GM20431 (cell line): Measurements from ENCODE around the gene SLC29A1.
"Not testable (repeated sequence)": the region's sequence is repeated elsewhere in the genome, so short reads cannot be mapped to it uniquely, and the experiment has no call there.

Experiments
- in situ Hi-C: fragments of 300-500 bp; cut with MseI, MboI; formaldehyde crosslinking; loops from one replicate; pipeline ENCODE4 v1.15.0; 2020; ENCODE audit warnings: low sequenced_read_pairs; ENCODE audit not compliant: unreplicated experiment

Gene SLC29A1

DNA sequence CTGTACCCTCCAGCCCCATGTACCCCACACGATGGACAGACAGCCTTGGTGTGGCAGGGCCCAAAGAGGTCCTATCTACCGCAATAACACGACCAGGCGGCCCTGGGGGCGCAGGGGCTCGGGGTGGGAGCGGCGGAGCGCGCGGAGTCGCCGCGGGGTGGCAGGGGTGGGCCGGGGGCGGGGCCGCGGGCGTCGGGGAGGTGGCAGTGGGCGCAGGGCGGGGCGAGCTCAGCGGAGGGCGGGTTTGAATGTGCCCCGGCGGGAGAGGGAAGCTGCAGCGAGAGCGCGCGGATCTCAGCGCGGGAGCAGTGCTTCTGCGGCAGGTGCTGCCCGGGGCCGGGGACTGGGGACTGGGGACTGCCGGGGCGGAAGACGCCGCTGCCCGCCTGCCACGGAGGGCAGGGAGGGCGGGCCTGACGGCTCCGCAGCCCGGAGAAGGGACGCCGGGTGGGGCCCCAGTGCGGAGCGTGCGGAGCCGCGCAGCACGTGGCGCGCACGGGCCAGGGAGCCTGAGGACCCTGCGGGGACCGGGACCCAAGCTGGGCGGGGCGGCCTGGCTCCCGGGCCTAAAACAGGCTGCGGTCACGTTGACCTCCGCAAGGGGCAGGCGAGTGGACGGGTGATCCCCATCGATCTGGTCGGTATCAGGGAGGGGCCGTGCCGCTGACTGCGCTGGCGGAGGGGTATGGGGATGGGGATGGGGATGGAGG is at the start of gene SLC29A1:
SLC29A1 (plus strand) TSS at position 277 of the 710 bp plus-strand sequence. CDS start 3,719 bp downstream, outside the sequence.
- in situ Hi-C loops = no loop called here

DNA sequence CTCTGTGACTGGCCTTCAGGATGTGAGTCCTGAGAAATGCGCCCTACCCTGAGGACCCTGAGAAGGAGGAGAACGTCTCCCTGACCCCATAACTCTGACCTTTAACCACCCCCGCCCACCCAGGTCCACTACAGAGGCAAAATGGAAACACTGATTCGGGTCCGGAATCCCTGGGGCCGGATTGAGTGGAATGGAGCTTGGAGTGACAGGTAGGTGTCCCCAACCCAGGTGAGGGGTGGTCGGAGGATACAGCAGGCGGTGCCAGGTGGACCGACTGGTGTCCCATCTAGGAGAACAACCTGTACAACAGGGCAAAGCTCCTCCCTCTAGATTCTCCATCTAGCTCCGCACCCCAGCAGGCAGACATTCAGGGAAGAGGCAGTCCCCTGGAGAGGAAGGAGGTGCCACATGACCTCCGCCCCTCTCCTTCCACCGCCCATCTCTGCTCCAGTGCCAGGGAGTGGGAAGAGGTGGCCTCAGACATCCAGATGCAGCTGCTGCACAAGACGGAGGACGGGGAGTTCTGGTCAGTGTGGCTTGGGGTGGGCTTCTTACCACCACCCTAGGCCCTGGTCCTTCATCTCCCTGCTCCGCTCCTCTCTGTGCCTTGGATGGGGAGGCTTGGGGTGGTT is 47.1 kb upstream of the SLC29A1 start:
- in situ Hi-C loops = no loop called here

DNA sequence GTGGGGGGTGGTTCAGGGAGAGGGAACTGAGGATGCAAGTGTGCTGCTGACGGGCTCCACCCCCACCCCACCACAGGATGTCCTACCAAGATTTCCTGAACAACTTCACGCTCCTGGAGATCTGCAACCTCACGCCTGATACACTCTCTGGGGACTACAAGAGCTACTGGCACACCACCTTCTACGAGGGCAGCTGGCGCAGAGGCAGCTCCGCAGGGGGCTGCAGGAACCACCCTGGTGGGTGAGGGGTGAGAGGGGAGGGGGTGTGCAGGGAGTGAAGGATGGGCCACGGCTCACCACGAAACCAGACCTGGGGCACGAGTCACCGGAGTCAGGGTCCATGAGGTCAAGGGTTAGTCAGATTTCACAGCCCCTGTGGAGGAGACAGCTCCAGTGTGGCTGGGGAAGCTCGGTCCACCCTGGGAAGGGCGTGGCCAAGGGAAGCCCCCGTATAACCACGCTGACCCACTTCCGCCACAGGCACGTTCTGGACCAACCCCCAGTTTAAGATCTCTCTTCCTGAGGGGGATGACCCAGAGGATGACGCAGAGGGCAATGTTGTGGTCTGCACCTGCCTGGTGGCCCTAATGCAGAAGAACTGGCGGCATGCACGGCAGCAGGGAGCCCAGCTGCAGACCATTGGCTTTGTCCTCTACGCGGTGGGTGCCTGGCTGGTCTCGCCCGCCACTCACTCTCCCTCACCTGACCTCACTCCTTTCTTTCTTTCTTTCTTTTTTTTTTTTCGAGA is 46.5 kb upstream of the SLC29A1 start:
- in situ Hi-C loops = no loop called here

DNA sequence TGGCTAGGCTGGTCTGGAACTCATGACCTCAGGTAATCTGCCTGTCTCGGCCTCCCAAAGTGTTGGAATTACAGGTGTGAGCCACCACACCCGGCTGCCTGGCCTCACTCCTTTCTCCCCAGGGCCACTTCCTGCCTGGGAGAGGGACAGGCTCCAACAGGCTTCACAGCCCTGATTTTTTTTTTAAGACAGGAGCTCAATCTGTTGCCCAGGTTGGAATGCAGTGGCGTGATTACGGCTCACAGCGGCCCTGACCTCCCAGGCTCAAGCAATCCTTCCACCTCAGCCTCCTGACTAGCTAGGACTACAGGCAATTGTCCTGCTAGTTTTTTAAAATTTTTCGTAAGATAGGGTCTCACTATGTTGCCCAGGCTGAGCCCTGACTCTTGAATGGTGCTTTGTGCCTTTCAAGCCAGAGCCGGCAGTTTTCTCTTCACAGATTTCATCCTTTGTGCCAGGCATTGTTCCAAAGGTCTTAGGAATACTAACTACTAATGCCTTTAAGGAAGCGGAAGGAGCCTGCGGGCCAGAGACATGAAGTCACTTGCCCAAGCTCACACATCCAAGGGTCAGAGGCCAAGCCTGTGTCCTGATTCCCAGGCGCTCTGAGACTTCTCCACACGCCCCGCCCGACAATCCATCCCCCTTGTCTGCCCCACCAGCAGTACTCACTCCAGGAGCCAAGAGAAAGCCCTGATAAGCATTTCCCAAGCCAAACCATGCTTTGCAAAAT is 45.5 kb upstream of the SLC29A1 start:
- in situ Hi-C loops = no loop called here

DNA sequence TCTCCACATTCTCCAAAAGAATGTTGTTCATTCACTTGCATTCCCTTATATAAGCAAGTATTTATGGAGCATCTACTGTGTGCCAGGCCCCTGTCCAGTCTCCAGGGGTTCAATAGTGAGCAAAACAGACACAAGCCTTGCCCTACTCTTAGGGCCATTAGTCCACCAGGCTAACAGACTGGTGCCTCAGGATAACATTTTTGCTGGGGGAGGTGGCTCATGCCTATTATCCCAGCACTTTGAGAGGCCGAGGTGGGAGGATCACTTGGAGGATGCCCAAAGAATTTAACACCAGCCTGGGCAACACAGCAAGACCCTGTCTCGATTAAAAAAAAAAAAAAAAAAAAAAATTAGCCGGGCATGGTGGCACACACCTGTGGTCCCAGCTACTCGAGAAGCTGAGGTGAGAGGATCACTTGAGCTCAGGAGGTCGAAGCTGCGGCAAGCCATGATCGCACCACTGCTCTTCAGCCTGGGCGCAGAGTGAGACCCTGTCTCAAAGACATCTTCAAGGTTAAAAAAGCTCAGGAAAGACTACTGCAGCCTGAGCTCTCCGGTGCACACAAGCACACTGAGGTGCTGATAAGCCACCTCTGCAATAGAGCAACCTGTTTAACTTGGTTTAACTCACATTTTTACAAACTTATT is 44.8 kb upstream of the SLC29A1 start:
- in situ Hi-C loops = no loop called here

DNA sequence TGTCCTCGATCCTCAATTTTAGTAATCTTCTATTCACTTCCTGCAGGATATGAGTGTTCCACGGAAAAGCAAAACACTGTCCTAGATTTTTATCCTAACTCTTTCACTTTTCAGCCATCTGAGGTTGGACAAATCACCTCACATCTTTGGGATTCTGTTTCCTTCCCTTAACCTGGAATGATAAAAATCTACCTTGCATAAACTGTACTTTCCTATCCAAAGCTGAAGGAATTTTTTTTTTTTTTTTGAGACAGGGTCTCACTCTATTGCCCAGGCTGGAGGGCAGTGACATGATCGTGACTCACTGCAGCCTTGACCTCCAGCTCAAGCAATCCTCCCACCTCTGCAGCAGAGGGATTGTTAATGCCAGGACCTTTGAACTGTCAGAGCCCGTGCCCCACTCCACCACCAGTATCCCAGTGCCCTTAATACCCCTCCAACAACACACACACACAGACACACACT is 44.3 kb upstream of the SLC29A1 start:
- in situ Hi-C loops = no loop called here

DNA sequence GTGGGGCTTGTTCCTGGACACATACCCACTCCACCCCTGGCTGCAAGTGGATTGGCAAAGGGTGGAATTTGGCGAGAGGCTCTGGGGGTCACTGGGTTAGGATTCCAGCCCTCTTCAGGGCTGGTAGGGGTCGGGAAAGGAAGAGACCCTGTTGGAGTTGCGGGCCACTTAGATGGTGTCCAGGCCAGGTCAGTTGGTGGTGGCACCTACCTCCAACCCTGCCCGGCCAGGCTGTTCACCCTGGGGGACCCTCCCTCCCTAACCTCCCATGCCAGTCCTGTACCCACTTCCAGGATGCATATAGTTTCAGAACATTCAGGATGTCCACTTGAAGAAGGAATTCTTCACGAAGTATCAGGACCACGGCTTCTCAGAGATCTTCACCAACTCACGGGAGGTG is 43.7 kb upstream of the SLC29A1 start:
- in situ Hi-C loops = no loop called here

DNA sequence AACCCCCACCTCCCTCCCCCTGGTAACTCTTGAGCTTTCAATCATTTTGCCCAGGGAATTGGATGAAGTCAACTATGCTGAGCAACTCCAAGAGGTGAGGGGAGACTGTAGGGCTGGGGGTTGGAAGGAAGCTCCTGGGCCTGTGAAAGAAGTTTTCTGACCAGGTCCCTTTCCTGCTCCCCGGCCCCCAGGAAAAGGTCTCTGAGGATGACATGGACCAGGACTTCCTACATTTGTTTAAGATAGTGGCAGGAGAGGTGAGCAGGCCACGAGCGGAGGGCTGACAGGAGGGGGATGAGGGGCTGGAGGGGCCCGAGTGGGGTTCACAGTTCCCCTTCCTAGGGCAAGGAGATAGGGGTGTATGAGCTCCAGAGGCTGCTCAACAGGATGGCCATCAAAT is 43.0 kb upstream of the SLC29A1 start:
- in situ Hi-C loops = no loop called here

DNA sequence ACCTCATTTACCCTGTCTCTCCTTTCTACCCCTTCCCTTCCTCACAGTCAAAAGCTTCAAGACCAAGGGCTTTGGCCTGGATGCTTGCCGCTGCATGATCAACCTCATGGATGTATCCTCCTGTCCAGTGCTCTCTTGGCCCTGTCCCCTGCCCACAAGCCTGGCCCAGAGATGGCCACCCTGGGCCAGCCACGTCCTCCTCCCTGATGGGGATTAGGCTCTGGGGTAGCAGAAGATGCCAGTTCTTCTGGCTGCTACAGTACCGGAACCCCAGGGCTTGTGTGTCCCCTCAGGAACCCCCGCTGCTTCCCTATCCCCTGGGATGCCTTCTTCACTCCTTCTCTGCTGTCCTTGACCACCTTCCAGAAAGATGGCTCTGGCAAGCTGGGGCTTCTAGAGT is 42.5 kb upstream of the SLC29A1 start:
- in situ Hi-C loops = no loop called here

DNA sequence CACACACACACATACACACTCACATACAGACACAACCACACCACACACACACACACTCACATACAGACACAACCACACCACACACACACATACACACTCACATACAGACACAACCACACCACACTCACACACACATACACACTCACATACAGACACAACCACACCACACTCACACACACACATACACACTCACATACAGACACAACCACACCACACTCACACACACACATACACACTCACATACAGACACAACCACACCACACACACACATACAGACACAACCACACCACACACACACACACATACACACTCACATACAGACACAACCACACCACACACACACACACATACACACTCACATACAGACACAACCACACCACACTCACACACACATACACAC is 41.6 kb upstream of the SLC29A1 start:
- in situ Hi-C loops = not testable (repeated sequence)

DNA sequence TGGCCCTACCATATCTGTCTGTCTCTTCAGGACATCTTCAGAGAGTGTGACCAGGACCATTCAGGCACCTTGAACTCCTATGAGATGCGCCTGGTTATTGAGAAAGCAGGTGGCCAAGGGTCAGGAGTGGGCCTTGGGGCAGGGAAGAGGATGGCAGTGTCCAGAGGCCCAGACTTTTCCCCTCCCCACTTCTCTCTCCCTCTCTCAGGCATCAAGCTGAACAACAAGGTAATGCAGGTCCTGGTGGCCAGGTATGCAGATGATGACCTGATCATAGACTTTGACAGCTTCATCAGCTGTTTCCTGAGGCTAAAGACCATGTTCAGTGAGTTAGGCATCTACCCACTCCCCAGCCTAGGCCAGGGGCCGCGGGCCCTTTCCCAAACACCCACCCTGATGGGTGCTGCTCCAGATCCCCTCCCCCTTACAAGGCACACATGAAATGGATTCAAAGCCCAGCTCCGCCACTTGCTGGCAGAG is 40.4 kb upstream of the SLC29A1 start:
- in situ Hi-C loops = no loop called here

DNA sequence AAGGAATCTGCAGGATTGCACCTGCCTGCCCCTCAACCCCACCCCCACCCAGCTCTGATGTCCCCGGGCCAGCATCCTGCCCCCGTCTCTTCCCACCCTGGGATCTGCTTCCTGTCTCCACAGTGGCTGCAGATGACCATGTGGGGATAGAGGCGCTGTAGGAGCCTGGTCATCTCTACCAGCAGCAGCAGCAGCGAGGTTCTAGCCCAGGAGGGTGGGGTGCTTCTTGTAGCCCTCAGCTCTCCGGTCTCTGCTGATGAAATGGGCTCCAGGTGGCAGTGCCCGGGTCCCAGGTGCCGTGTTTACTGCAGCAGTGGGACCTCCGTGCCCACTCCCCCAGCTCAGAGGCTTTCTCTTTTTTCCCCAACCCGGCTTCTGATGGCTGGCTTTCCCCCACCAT is 39.6 kb upstream of the SLC29A1 start:
- in situ Hi-C loops = no loop called here

DNA sequence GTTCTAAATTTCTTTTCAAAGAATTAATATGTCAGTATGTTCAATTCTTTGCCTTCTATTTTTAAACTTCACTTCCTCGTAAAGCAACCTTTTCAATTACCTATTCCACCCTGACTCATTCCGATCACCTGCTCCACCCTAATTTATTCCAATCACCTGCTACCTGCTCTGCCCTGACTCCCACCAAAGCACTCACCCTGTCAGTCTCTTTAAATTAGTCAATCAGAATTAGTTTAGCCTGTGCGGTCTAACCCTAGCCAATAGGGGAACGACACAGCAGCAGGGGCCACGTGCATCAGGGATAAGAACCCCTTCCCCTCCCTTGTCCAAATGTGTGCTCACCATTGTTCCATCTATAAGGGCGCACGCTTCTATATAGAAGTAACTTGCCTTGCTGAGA is 38.0 kb upstream of the SLC29A1 start:
- in situ Hi-C loops = not testable (repeated sequence)

DNA sequence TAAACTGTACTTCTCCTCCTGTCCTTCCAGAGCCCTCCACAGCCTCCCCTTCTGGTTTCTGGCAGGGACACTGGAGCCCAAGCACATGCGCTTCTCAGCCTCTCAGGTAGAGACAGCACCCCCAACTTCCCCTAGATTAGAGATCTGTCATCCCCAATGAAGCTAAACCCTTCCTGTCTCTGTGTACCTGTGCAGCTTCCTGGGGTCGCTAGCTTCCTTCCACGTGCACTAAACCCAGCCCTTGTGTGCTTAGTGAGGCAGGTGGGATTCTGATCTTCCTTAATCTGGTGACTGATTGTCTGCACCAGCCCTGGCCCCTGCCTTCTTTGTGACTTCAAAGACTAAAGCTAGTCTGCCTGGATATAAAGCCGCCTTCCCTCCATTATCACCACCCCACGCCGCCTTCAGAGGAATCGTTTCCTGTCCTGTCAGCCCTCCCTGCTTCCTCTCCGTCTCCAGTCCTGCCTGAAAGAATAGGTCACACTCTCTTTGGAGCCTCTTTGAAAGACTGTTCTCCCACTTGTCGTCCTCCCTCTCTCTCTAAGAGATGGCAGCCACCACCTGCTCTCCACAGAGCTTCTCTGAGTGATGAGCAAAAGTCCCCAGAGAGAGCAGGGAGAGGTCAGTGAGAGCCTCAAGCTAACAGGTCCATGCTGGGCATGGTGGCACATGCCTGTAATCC is 37.3 kb upstream of the SLC29A1 start:
- in situ Hi-C loops = no loop called here

DNA sequence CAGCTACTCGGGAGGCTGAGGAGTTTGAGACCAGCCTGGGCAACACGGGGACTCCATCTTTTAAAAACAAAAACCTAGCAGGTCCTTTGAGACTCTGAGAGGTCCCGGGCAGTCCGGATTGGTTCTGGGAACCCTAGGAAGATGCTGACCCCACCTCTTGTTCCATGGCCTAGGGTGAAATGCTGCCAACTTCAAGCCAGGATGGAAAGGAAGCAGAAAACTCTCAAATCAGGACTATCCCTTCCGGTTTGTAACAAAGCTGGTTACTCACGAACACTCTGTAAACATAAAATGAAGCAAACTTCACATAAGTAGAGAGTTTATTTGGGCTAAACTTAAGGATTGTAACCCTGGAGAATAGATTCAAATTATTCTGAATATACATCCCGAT is 36.8 kb upstream of the SLC29A1 start:
- in situ Hi-C loops = no loop called here

DNA sequence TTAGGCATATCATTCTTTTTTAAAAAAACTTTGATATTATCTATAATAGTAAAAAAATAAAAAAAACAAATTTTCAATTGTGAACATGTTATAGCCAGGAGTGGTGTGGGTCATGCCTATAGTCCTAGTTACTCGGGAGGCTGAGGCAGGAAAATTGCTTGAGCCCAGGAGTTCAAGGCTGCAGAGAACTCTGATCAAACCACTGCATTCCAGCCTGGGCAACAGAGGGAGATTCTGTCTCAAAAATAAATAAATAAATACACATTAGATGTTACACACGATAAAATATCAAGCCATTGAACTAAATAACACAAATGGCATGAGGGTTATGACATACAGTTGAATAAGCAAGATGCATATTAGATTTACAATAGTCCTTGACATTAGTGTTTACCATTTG is 34.6 kb upstream of the SLC29A1 start:
- in situ Hi-C loops = no loop called here

DNA sequence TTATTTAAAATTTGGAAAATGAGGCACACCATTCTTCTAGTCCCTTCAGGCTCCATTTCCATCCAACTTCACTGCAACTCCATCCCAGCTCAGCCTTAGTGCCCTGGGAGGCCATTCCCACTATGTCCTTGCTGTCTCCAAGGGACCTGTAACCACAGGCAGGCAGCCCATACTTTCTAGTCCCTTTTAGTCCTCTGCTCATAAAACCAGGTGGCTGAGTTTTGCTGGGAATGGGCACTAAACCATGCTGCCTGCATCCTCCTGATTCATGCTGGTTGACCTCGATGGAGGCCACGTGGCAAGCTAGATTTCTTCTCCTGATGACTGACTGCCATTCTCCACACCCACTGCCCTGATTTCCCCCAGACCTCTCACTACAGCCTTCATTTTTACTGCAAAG is 34.1 kb upstream of the SLC29A1 start:
- in situ Hi-C loops = no loop called here

DNA sequence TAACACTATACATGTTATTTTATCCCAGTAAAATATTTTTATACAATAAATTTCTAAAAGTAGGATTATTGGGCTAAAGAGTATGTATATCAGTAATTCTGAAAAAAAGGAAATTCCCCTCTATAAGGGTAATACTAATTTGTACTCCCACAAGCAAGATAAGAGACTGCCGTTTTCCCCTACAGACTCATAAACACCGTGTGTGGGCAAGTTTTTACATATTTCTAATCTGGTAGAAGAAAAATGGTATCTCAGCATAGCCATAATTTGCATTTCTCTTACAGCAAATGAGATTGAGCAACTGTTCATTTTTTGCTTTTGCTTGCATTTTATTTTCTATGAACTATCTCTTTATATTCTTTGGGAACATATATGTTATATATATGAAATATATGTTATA is 32.7 kb upstream of the SLC29A1 start:
- in situ Hi-C loops = no loop called here

DNA sequence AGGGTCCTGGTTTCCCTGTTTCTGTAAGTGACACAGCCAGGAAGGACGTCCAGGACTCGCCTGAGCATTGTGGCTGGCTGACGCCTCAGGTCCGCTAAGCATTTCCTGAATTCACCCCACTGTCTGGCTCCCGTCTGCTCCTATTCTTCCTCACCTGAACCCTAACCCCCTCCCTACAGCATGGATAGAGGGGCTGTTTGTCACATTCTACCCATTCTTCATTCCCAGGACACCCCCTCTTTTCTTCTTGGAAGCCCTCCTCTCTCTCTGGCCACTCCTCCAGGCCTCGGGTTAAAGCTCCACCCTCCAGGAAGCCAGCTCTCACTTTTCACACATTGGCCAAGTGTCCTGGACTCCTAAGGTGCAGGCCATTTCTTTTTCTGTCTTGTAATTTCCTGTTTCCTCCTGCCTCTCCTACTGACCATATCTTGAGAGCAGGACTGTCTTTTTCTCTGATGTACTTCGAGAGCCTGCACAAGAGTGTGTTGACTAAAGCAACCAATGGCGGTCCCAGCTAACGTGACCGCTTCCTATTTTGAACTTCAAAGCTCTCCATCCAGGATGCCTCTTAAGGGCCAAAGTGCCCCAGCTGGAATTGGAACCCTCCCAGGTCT is 30.9 kb upstream of the SLC29A1 start:
- in situ Hi-C loops = no loop called here
